Bronchial epithelial cell (primary cell): ENCODE measurements around the gene MFNG. TPM values are rescaled to one million over a fixed set of nuclear protein-coding genes. Genes with fewer than 3 reads are reported as not detected.

ENCODE experiments used
- DNase-seq: peaks from one replicate; pipeline ENCODE4 v3.0.0-alpha.2; 2010; ENCODE audit warnings: low read depth
- FAIRE-seq: peaks from 2 replicates; lab custom pipeline; 2011; peaks lifted over from hg19 to GRCh38; lab: Jason Lieb, UNC
- H3K27me3 ChIP-seq: 2 replicates; pipeline ENCODE4 v1.5.1; 2011; ENCODE audit warnings: low read length; ENCODE audit not compliant: control insufficient read depth, insufficient read depth
- H3K36me3 ChIP-seq: 2 replicates; pipeline ENCODE4 v1.5.1; 2011; ENCODE audit warnings: low read length; ENCODE audit not compliant: control insufficient read depth, insufficient read depth
- H3K4me3 ChIP-seq: 2 replicates; pipeline ENCODE4 v1.5.1; 2011; ENCODE audit warnings: mild to moderate bottlenecking, low read depth, low read length, control low read depth
- total RNA-seq: library from RNA; depleted of rRNA; stranded (reverse); fragments of >200 nt; gene quantifications from 2 replicates; pipeline ENCODE4 v1.2.1, GENCODE V29; 2014
- TF ChIP-seq, protein P1 (sequence below): IDR thresholded peaks from 2 replicates; pipeline ENCODE4 v1.5.1; 2011; ENCODE audit warnings: mild to moderate bottlenecking, moderate library complexity, low read length, control low read depth, inconsistent platforms; ENCODE audit not compliant: insufficient read depth, severe bottlenecking

The MFNG gene
- total RNA-seq, 1 donor from 2014 or later = 0.26 TPM

- no peaks in the 10 kb centered on the region for H3K27me3 ChIP-seq
- DNase-seq = no peak
- no peaks in the 10 kb centered on the region for H3K36me3 ChIP-seq
- TF ChIP-seq, protein P1, sequence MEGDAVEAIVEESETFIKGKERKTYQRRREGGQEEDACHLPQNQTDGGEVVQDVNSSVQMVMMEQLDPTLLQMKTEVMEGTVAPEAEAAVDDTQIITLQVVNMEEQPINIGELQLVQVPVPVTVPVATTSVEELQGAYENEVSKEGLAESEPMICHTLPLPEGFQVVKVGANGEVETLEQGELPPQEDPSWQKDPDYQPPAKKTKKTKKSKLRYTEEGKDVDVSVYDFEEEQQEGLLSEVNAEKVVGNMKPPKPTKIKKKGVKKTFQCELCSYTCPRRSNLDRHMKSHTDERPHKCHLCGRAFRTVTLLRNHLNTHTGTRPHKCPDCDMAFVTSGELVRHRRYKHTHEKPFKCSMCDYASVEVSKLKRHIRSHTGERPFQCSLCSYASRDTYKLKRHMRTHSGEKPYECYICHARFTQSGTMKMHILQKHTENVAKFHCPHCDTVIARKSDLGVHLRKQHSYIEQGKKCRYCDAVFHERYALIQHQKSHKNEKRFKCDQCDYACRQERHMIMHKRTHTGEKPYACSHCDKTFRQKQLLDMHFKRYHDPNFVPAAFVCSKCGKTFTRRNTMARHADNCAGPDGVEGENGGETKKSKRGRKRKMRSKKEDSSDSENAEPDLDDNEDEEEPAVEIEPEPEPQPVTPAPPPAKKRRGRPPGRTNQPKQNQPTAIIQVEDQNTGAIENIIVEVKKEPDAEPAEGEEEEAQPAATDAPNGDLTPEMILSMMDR = no peak
- H3K4me3 ChIP-seq = no peak overlapping the region
- FAIRE-seq = no peak
Observed at GRCh38 chr22:37483050-37483449, 3.1 kb downstream of the MFNG start.

- DNase-seq (no peak), FAIRE-seq (peak; percentile 28)
- Histone ChIP-seq H3K4me3 (no peak overlapping the region), H3K27me3 (no peaks in the 10 kb centered on the region), H3K36me3 (no peaks in the 10 kb centered on the region)
- TF ChIP-seq, protein P1 = no peak
Observed at GRCh38 chr22:37482244-37482643, 3.9 kb downstream of the MFNG start.

- Histone ChIP-seq H3K27me3 (no peaks in the 10 kb centered on the region), H3K36me3 (no peaks in the 10 kb centered on the region)
Observed at GRCh38 chr22:37481347-37481907, 4.8 kb downstream of the MFNG start.

GRCh38 chr22:37480387-37481346 lies 5.5 kb downstream of the MFNG start:
- TF ChIP-seq, protein P1 = no peak
- Histone ChIP-seq H3K27me3 (no peaks in the 10 kb centered on the region), H3K36me3 (no peaks in the 10 kb centered on the region), H3K4me3 (no peak overlapping the region)
- no peak for DNase-seq
- FAIRE-seq = peak; percentile 47

More at GRCh38 chr22:37481347-37481907, 4.8 kb downstream of the MFNG start:
- FAIRE-seq (no peak), DNase-seq (no peak)
- H3K4me3 ChIP-seq = no peak overlapping the region
- TF ChIP-seq, protein P1 = no peak

GRCh38 chr22:37479196-37479595 lies 7.0 kb downstream of the MFNG start:
- FAIRE-seq = no peak
- TF ChIP-seq, protein P1 = no peak
- Histone ChIP-seq H3K27me3 (no peaks in the 10 kb centered on the region), H3K36me3 (peaks cover 1% of the 10 kb centered on the region), H3K4me3 (no peak overlapping the region)
- DNase-seq = no peak
